Heart left ventricle (tissue), 16 donors: ENCODE results near the gene EIF5B. TPM values are rescaled to one million over a fixed set of nuclear protein-coding genes. Genes with fewer than 3 reads are reported as not detected.
"Not testable (repeated sequence)": the region's sequence is repeated elsewhere in the genome, so short reads cannot be mapped to it uniquely, and the experiment has no call there.

ENCODE experiments used
- ATAC-seq, 4 donors: fragments of 200-7000 bp; cut with Tn5 transposase; one replicate each; pipeline ENCODE4 v1.9.1; 2020 to 2022; ENCODE audit warnings: moderate library complexity in 4 of 4, mild to moderate bottlenecking in 3 of 4, moderate number of reproducible peaks in 1 of 4
- DNase-seq, 5 donors: peaks; one replicate each; pipeline ENCODE4 v3.0.0-alpha.2; 2020
- H3K27ac ChIP-seq, 12 donors: fragments of 200-600 bp; sonication (generic) in 4 of 12; one replicate each; pipeline versions ENCODE4 v1.5.0 to v1.8.0; 2016 to 2022; ENCODE audit warnings: mild to moderate bottlenecking in 2 of 12
- H3K27me3 ChIP-seq, 9 donors: fragments of 200-600 bp; sonication (generic) in 2 of 9; one replicate each; pipeline versions ENCODE4 v1.5.1 to v1.8.0; 2016 to 2022; ENCODE audit warnings: mild to moderate bottlenecking in 3 of 9
- H3K36me3 ChIP-seq, 9 donors: fragments of 200-600 bp; sonication (generic) in 2 of 9; one replicate each; pipeline versions ENCODE4 v1.5.0 to v1.8.0; 2018 to 2022; ENCODE audit warnings: mild to moderate bottlenecking in 2 of 9
- H3K4me1 ChIP-seq, 12 donors: fragments of 200-600 bp; sonication (generic) in 4 of 12; one replicate each; pipeline versions ENCODE4 v1.5.0 to v1.8.0; 2016 to 2022; ENCODE audit warnings: mild to moderate bottlenecking in 3 of 12
- H3K4me3 ChIP-seq, 12 donors: fragments of 200-600 bp; sonication (generic) in 4 of 12; one replicate each; pipeline versions ENCODE4 v1.5.0 to v1.8.0; 2017 to 2022; ENCODE audit warnings: mild to moderate bottlenecking in 9 of 12, moderate library complexity in 4 of 12
- H3K9me3 ChIP-seq, 12 donors: fragments of 200-600 bp; sonication (generic) in 4 of 12; one replicate each; pipeline versions ENCODE4 v1.5.0 to v1.8.0; 2016 to 2022; ENCODE audit warnings: mild to moderate bottlenecking in 1 of 12
- CTCF ChIP-seq, 12 donors: fragments of 200-600 bp; sonication (generic) in 4 of 12; IDR thresholded peaks; one replicate each; pipeline versions ENCODE4 v1.5.0 to v1.8.0; 2018 to 2022; ENCODE audit warnings: antibody characterized with exemption in 12 of 12, mild to moderate bottlenecking in 5 of 12
- POLR2A ChIP-seq, 2 donors: fragments of 450-650 bp; IDR thresholded peaks; one replicate each; pipeline ENCODE4 v1.6.1; 2017; ENCODE audit warnings: antibody characterized with exemption in 2 of 2, mild to moderate bottlenecking in 2 of 2, moderate library complexity in 2 of 2
- WGBS, 4 donors: extraction: QIAGEN DNeasy Blood & Tissue Kit in 2 of 4; methylation state at CpG; one replicate each; pipeline versions ENCODE4 v1.1.5 to v1.1.7; 2013 to 2018; 5-methylcytosine and 5-hydroxymethylcytosine counted together
- intact Hi-C, 10 donors: fragments of 100-400 bp; cut with DNase I; formaldehyde crosslinking; loops; one replicate each; pipeline versions ENCODE4 v1.11.1 to v1.14.2; 2022
- polyA plus RNA-seq, 2 donors: library from polyadenylated mRNA; stranded (reverse); fragments of 200-250 nt; gene quantifications; one replicate each; pipeline ENCODE4 v1.2.3, GENCODE V29; 2013
- total RNA-seq, 9 donors: library from RNA; depleted of rRNA in 2 of 9; stranded (reverse); fragments of >200 nt in 2 of 9; fragmentation: NEBNext Ultra II Directional in 3 of 9; extraction: Animal tissue kit (Norgen Biotek cat#: 25700) in 3 of 9; gene quantifications; one replicate each; pipeline versions ENCODE4 v1.1.0 to v1.2.4, GENCODE V29; 2016 to 2023
- donor health status: ischemic (EF 13 %, LVEDD 7.1; RV severe dilation, severe dysfunction).
- donor health status: healthy with polysubstance abuse.
- donor health status: DM: no; HTN: yes; CAD: no.
- donor health status: DM: no; HTN: no; CAD: no.
- donor health status: ischemic (EF 25% LVEDD 6.9; RV normal size, moderate dysfunction).
- donor health status: ischemic (EF 25% LVEDD 5.7; RV mildly dilated, moderate dysfunction).
- donor health status: healthy.
- donor health status: DM: yes; HTN: yes; CAD: no.
- donor health status: ischemic (EF 35%, LVEDD 5.7; RV mildly dilated, moderate dysfunction).
- donor health status: nonischemic (EF 11% LVEDD 7.7; RV severe dilation, severe dysfunction).
- donor health status: DM: yes; HTN: yes; CAD: no.
- donor health status: PGD.
- donor health status: ischemic (EF 29% LVEDD 5.4; RV normal size, mild dysfunction).
- donor health status: nonischemic (EF 23%, LVEDD 6.1; RV moderate dilation, normal function).

EIF5B gene
- total and polyA plus RNA-seq, 11 donors: 56.1 to 165 (median 91.9) TPM

GRCh38 chr2:99336804-99337112 lies 431 bp upstream of the EIF5B start:
- Histone ChIP-seq H3K27ac (peak overlapping the region; percentile 76 to 97 (median 92)), H3K4me3 (peak overlapping the region; percentile 8 to 96 (median 82)), H3K4me1 (peaks cover 3 to 61% (median 36%) of the 10 kb centered on the region in 12 donors), H3K27me3 (no peaks in the 10 kb centered on the region), H3K9me3 (no peaks in the 10 kb centered on the region), H3K36me3 (peaks cover 0 to 21% (median 14%) of the 10 kb centered on the region in 9 donors)
- peak in 2 of 4 donors; percentile 0 for ATAC-seq
- 0 to 2% (median 0%) methylated on average over 8 of the region's 8 CpGs for WGBS, 4 donors
- no peak for TF ChIP-seq CTCF (IDR thresholded peaks at IDR 0.05)
- no peak for TF ChIP-seq POLR2A (IDR thresholded peaks at IDR 0.05)
- DNase-seq: no peak
- intact Hi-C loops: loop anchor here (1.0 to 10.0 kb wide), 10 partner anchors 66 to 182 kb away; partner anchors contain the start of genes REV1 (in 9 of the 10), MITD1 (in 8 of the 10), MRPL30 (in 8 of the 10) and LIPT1 (in 2 of the 10)

GRCh38 chr2:99338029-99338585 lies 918 bp downstream of the EIF5B start:
- WGBS, 4 donors: 3 to 5% (median 4%) methylated on average over 17 of the region's 17 CpGs
- Histone ChIP-seq H3K27ac (peak overlapping the region in 11 of 12 donors; percentile 84 to 97 (median 93)), H3K4me3 (peak overlapping the region; percentile 48 to 96 (median 82)), H3K4me1 (peaks cover 3 to 61% (median 36%) of the 10 kb centered on the region in 12 donors), H3K36me3 (peaks cover 0 to 8% (median under 1%) of the 10 kb centered on the region in 9 donors), H3K27me3 (no peaks in the 10 kb centered on the region), H3K9me3 (no peaks in the 10 kb centered on the region)
- intact Hi-C loops: loop anchor here in 9 of 10 donors (5.0 to 10.0 kb wide), 6 partner anchors 64 to 183 kb away; partner anchors contain the start of genes MITD1 (in 5 of the 9), MRPL30 (in 5 of the 9), LIPT1 (in 2 of the 9) and TSGA10 (in 2 of the 9)
- ATAC-seq (no peak), DNase-seq (no peak)
- no peak for TF ChIP-seq POLR2A (IDR thresholded peaks at IDR 0.05)

GRCh38 chr2:99340669-99341236 lies 3.6 kb downstream of the EIF5B start:
- 83 to 89% (median 89%) methylated on average over 8 of the region's 8 CpGs for WGBS, 4 donors
- intact Hi-C loops: no loop called here
- TF ChIP-seq POLR2A (IDR thresholded peaks at IDR 0.05) (no peak), CTCF (IDR thresholded peaks at IDR 0.05) (no peak)
- Histone ChIP-seq H3K9me3 (no peaks in the 10 kb centered on the region), H3K27ac (no peak overlapping the region), H3K27me3 (no peaks in the 10 kb centered on the region), H3K4me3 (no peak overlapping the region), H3K4me1 (peaks cover 0 to 37% (median 18%) of the 10 kb centered on the region in 12 donors), H3K36me3 (no peaks in the 10 kb centered on the region)
- no peak for ATAC-seq
- no peak for DNase-seq

GRCh38 chr2:99342536-99342935 lies 5.3 kb downstream of the EIF5B start:
- intact Hi-C loops: no loop called here
- no peak overlapping the region for H3K27ac ChIP-seq
- 97 to 100% (median 99%) methylated on average over 2 of the region's 2 CpGs for WGBS, 4 donors

GRCh38 chr2:99345446-99345845 lies 8.3 kb downstream of the EIF5B start:
- H3K36me3 ChIP-seq, intact Hi-C loops, DNase-seq, H3K27me3 ChIP-seq, ATAC-seq, H3K27ac ChIP-seq, H3K4me3 ChIP-seq, H3K9me3 ChIP-seq: not testable (repeated sequence)
- WGBS, 4 donors: 96 to 98% (median 97%) methylated on average over 7 of the region's 7 CpGs
- H3K4me1 ChIP-seq: peaks cover 0 to 16% (median 6%) of the 10 kb centered on the region in 12 donors

More at GRCh38 chr2:99342536-99342935, 5.3 kb downstream of the EIF5B start:
- Histone ChIP-seq H3K36me3 (no peaks in the 10 kb centered on the region), H3K9me3 (no peaks in the 10 kb centered on the region), H3K4me1 (peaks cover 0 to 36% (median 17%) of the 10 kb centered on the region in 12 donors), H3K4me3 (no peak overlapping the region), H3K27me3 (no peaks in the 10 kb centered on the region)
- ATAC-seq: no peak
- no peak for TF ChIP-seq CTCF (IDR thresholded peaks at IDR 0.05)
- TF ChIP-seq POLR2A (IDR thresholded peaks at IDR 0.05): no peak
- DNase-seq: no peak
